Measurements from ENCODE around the gene TDP1.

GRCh38 chr14:89909586-89909985 is 46.1 kb upstream of the TDP1 start:
- TF ChIP-seq CTCF (IDR thresholded peaks at IDR 0.05; ENCODE audit: borderline replicate concordance, extremely low read depth, low read length, poor library complexity, severe bottlenecking) (no peak), EZH2 (IDR thresholded peaks at IDR 0.05; ENCODE audit: borderline replicate concordance, low read depth, low read length, severe bottlenecking) (no peak)
